HepG2 (cell line): ENCODE results near the gene INF2. TPM values are rescaled to one million over a fixed set of nuclear protein-coding genes. Genes with fewer than 3 reads are reported as not detected.

Experiments used
- ATF2 ChIP-seq: sonication (generic); formaldehyde crosslinking; IDR thresholded peaks from 2 replicates; pipeline ENCODE4 v1.4.0; 2020; ENCODE audit warnings: missing genetic modification reagents
- BCL6 ChIP-seq: IDR thresholded peaks from 2 replicates; pipeline ENCODE4 v1.6.1; 2016; ENCODE audit warnings: missing genetic modification reagents, missing compliant biosample characterization
- HINFP ChIP-seq: sonication (generic); formaldehyde crosslinking; IDR thresholded peaks from 2 replicates; pipeline ENCODE4 v1.4.0; 2020; ENCODE audit warnings: low read depth, mild to moderate bottlenecking, missing genetic modification reagents
- HNF1A ChIP-seq, 2 experiments: sonication (generic) in 1 of 2; formaldehyde crosslinking in 1 of 2; IDR thresholded peaks; 2 replicates each; pipeline versions ENCODE4 v1.4.0 to v1.6.1; 2016 to 2020; ENCODE audit warnings: borderline replicate concordance in 1 of 2, low read depth in 1 of 2, mild to moderate bottlenecking in 1 of 2, missing genetic modification reagents in 1 of 2
- JUND ChIP-seq: sonication (generic); formaldehyde crosslinking; IDR thresholded peaks from 2 replicates; pipeline ENCODE4 v1.8.0; 2022; ENCODE audit warnings: mild to moderate bottlenecking, missing genetic modification reagents
- MBNL3 ChIP-seq: fragments of 250-450 bp; sonication (Bioruptor Pico); conservative IDR thresholded peaks from 2 replicates; pipeline ENCODE4 v1.8.0; 2022; ENCODE audit warnings: mild to moderate bottlenecking, inconsistent platforms
- NFYC ChIP-seq: IDR thresholded peaks from 2 replicates; pipeline ENCODE4 v1.6.1; 2016; ENCODE audit warnings: missing genetic modification reagents, missing compliant biosample characterization
- NR2F2 ChIP-seq: IDR thresholded peaks from 2 replicates; pipeline ENCODE4 v1.6.1; 2012; ENCODE audit warnings: low read depth, inconsistent platforms, borderline replicate concordance
- NRL ChIP-seq: sonication (generic); formaldehyde crosslinking; IDR thresholded peaks from 2 replicates; pipeline ENCODE4 v1.5.0; 2020; ENCODE audit warnings: missing genetic modification reagents, mild to moderate bottlenecking, moderate library complexity, borderline replicate concordance
- SNAI1 ChIP-seq: sonication (generic); formaldehyde crosslinking; IDR thresholded peaks from 2 replicates; pipeline ENCODE4 v1.5.0; 2020; ENCODE audit warnings: mild to moderate bottlenecking, missing genetic modification reagents, borderline replicate concordance
- TEAD2 ChIP-seq: sonication (generic); formaldehyde crosslinking; IDR thresholded peaks from 2 replicates; pipeline ENCODE4 v1.9.0; 2021; ENCODE audit warnings: missing genetic modification reagents
- TERF1 ChIP-seq: sonication (generic); formaldehyde crosslinking; IDR thresholded peaks from 2 replicates; pipeline ENCODE4 v1.8.0; 2022; ENCODE audit warnings: mild to moderate bottlenecking, missing genetic modification reagents, moderate library complexity
- ZNF552 ChIP-seq: sonication (generic); formaldehyde crosslinking; IDR thresholded peaks from 2 replicates; pipeline ENCODE4 v1.9.0; 2022; ENCODE audit warnings: missing genetic modification reagents, mild to moderate bottlenecking, borderline replicate concordance
- ZNF558 ChIP-seq: sonication (generic); formaldehyde crosslinking; IDR thresholded peaks from 2 replicates; pipeline ENCODE4 v1.9.0; 2022; ENCODE audit warnings: mild to moderate bottlenecking, missing genetic modification reagents, borderline replicate concordance
- ZNF691 ChIP-seq: sonication (generic); formaldehyde crosslinking; IDR thresholded peaks from 2 replicates; pipeline ENCODE4 v1.4.0; 2020; ENCODE audit warnings: missing genetic modification reagents, low read depth, mild to moderate bottlenecking, borderline replicate concordance
- ZNF7 ChIP-seq: IDR thresholded peaks from 2 replicates; pipeline ENCODE4 v1.6.1; 2016; ENCODE audit warnings: missing biosample characterization, missing genetic modification reagents
- ZNF879 ChIP-seq: sonication (generic); formaldehyde crosslinking; IDR thresholded peaks from 2 replicates; pipeline ENCODE4 v1.8.1; 2023; ENCODE audit warnings: missing genetic modification reagents
- polyA plus RNA-seq, 8 experiments: library from polyadenylated mRNA; depleted of rRNA in 3 of 8; stranded (reverse) in 7 of 8; unstranded in 1 of 8; fragments of >200 nt; fragmentation: Illumina TruSeq in 4 of 8; extraction: Trizol in 4 of 8; gene quantifications; 2 replicates each; pipeline versions ENCODE4 v1.2.1 to v1.2.3, GENCODE V29; 2011 to 2016; ENCODE audit warnings: low read depth in 4 of 8, missing spikeins in 1 of 8, mixed read lengths in 1 of 8; ENCODE audit not compliant: insufficient read depth in 1 of 8
- total RNA-seq, 5 experiments: library from RNA; depleted of rRNA; stranded (reverse); fragments of >200 nt; fragmentation: Illumina TruSeq; extraction: Trizol; gene quantifications; 2 replicates each; pipeline ENCODE4 v1.2.3, GENCODE V29; 2016; ENCODE audit warnings: low read depth in 1 of 5

The INF2 gene
- total and polyA plus RNA-seq, 2 of the 13 experiments (the other 11 are each of a cell fraction or from before 2014, with no cell fraction given): 16.4 to 26.4 TPM

- TF ChIP-seq HNF1A (IDR thresholded peaks at IDR 0.05; ENCODE audit: low read depth) (no peak), HNF1A (CRISPR knock-in tag; IDR thresholded peaks at IDR 0.05; ENCODE audit: borderline replicate concordance) (peak; percentile 43; the same call in 1 of the 2 replicates), NR2F2 (peak; percentile 89; the same call in 1 of the 2 replicates), NFYC (peak; percentile 52; the same call in 1 of the 2 replicates), ZNF691 (CRISPR knock-in tag) (peak; percentile 70; the same call in 1 of the 2 replicates), HINFP (peak; percentile 65; the same call in 1 of the 2 replicates), NRL (CRISPR knock-in tag) (0 out of 2 replicates have a peak, but pooled peaks have one; percentile 57), ZNF7 (CRISPR knock-in tag) (no peak), MBNL3 (CRISPR knock-in tag) (no peak), TERF1 (peak; percentile 89; the same call in 1 of the 2 replicates), JUND (CRISPR knock-in tag) (peak; percentile 47; the same call in 1 of the 2 replicates), BCL6 (peak; percentile 76), ZNF558 (CRISPR knock-in tag) (peak; percentile 72; the same call in 1 of the 2 replicates), TEAD2 (CRISPR knock-in tag) (no peak), ZNF879 (CRISPR knock-in tag) (peak; percentile 53; the same call in 1 of the 2 replicates), SNAI1 (CRISPR knock-in tag) (no peak), ZNF552 (peak; percentile 93; the same call in 1 of the 2 replicates), ATF2 (CRISPR knock-in tag) (no peak)
These were observed 46.6 kb downstream of the INF2 start (continued) for GRCh38 chr14:104735830-104736642.
